Fibroblast of lung (primary cell): ENCODE measurements around the gene CEP164.

Source experiments
- CTCF ChIP-seq, 2 donors: IDR thresholded peaks in 1 of 2; conservative IDR thresholded peaks in 1 of 2; 1 replicate in 1 of 2; 2 replicates in 1 of 2; pipeline ENCODE4 v1.5.1; 2011 to 2012; ENCODE audit warnings: low read length in 2 of 2, control low read depth in 1 of 2, inconsistent platforms in 1 of 2, low read depth in 1 of 2, mild to moderate bottlenecking in 1 of 2
- EZH2 ChIP-seq: IDR thresholded peaks from 2 replicates; pipeline ENCODE4 v1.5.1; 2012; ENCODE audit warnings: low read length, control low read depth, mild to moderate bottlenecking; ENCODE audit errors: missing control alignments

- TF ChIP-seq CTCF (conservative IDR thresholded peaks at IDR 0.05 in 1 of 2, IDR thresholded peaks at IDR 0.05 in 1 of 2; ENCODE audit: low read depth in 1 of 2, low read length in 2 of 2) (no peak), EZH2 (no peak)
Observed at GRCh38 chr11:117425679-117426296, 98.1 kb downstream of the CEP164 start.
